HCEC 1CT (cell line): ENCODE measurements around the gene COL26A1.
A peak's percentile ranks its signal among the peaks of the same experiment; 100 is the strongest.

Experiments
- DNase-seq: peaks from one replicate; pipeline ENCODE4 v3.0.0-alpha.2; 2017

The COL26A1 gene

DNA sequence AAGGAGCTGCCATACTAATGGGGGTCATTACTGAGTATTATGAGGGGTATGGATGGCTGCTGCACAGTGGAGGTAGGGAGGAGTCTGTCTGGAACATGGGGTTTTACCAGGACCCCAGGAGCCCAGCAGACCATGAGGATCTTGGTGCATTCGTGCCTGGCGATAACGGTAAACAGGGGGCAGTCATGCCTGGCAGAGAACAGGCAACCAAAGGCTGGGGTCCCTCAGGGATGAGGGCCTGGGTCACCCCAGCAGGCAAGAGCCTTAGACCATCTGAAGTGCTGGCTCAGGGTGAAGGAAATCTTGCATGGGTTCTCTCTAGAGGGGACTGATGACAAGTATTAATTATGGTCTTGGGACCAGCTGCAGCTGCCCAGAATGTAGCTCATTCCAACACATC, 220.3 kb downstream of the COL26A1 start:
- DNase-seq = no peak

GRCh38 chr7:101586078-101586905, 223.6 kb downstream of the COL26A1 start:
- DNase-seq = no peak

- DNase-seq = no peak
Observed at GRCh38 chr7:101586906-101587677, 224.4 kb downstream of the COL26A1 start.

DNA sequence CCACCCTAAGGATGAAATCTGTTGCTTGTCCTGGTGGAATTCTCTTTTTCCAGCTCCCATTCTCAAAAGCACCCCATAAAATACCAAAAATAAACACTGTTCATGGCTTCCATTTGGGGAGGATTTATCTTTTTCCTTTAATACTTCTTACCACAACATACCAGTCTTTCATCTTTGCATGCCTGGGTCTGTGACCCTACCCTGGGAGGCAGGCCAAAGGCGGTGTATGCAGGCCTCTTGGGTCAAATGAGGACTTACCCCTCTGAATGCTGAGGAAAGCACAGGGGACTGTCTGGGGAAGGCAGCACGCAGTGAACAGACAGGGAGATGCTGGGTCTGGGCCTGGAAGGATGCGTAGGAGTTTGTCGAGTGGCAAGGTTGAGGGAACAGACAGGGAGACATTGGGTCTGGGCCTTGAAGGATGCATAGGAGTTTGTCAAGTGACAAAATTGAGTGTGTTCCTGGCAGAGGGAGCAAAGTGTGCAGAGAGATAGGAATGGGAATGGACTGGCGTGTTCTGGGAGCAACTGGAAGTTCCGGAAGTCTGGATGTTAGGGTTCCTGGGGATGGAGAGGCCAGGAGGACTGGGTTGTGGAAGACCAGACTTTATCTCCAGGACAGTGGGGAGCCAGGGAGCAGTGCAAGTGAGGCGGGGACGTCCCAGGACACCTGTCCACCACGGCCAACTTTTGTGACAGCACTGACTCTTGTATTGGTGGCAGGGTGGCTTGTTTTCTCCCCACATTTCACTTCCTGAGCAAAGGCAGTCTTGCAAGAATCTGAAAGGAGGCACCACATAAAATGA, 225.7 kb downstream of the COL26A1 start:
- no peak for DNase-seq

DNA sequence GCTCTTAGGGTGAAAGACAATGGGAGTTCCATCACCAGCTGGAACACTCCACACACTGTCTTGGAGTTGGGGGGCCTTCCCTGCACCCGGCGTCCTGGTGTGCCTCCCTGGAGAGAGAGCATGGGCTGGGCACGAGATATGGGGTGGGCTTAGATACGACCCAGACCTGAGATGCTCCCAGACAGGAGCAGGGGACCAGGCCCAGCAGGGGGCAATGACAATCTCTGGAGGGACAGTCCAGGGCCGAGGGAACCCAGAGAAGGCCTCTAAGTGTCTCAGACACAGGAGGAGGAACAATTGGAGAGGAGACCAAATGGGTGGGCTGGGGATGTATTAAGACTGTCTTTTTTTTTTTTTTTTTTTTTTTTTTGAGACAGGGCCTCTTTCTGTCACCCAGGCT, 226.4 kb downstream of the COL26A1 start:
- no peak for DNase-seq

- DNase-seq = no peak
Observed at GRCh38 chr7:101589976-101590662, 227.4 kb downstream of the COL26A1 start.

DNA sequence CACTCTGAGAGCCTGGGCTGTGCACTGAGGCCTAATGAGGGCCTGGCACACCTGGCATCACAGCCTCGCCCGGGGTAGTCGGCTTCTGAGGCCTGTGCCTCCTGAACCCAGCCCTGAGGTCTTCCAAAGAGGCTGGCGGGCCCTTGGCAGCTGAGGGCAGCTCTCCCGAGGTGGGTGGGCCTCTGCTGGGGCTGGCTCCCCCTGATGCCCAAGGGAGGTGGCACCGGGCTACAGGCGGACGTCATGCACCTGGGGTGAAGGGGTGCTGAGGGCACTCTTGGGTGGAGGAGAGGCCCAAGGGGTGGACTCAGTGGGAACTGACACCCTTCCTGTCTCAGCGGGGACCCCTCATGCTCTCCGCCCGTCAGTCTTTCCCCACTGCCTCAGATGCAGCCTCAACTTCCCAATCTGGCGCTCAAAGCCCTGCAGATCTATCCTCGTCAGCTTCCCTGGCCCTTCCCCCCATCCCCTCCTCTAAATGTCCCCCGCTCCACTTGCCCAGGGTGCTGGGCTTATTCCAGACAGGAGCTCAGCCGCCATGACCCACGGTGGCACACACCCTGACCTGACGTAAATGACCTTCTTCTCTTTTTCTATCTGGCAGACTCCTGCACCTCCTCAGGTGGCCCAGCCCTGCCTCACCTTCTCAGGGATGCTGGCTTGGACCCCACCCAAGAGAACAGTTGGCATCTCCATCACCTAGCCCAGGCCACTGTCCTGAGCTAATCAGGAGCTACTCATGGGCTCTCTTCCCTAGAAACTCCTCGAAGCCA, 228.2 kb downstream of the COL26A1 start:
- DNase-seq = no peak

- DNase-seq = no peak
Observed at GRCh38 chr7:101591504-101591903, 228.8 kb downstream of the COL26A1 start.

GRCh38 chr7:101593556-101593955, 230.9 kb downstream of the COL26A1 start:
- DNase-seq = no peak

DNA sequence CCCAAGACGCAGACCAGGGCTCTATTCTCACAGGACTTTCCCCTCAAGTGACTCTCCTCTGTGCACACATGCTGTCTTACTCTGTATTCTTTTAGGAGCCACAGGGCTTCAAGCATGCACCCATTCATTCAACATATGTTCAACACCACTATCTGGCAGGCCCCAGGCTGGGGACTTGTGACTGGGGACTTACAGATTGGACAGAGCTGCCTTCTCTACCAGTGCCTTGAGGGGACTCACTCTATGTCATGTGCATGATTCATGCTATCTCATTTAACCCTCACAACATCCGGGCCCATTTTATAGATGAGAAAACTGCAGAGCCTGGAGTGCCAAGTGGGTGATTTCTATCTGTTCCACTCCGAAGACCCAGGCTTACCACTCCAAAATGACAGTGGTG, 232.1 kb downstream of the COL26A1 start:
- DNase-seq = no peak

DNA sequence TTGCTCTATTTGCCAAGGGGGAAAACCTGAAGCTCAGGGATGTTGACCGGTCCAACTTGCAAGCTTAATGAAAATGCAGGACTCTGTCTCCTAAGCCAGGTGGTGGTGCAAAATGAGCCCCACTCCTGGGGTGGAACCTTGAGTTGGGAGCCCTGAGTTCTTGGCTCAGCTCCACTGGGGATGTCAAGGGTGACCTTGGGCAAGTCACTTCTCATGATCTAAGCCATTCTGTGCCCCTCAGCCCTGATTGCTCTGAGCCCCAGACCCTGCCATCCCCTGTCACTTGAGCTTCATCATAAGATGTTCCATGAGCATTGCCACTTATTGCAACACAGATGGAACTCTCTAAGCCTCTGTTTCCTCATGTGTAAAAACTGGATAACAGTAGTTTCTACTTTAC, 232.6 kb downstream of the COL26A1 start:
- DNase-seq = no peak

GRCh38 chr7:101595766-101596537, 233.3 kb downstream of the COL26A1 start:
- DNase-seq = no peak

- DNase-seq = no peak
Observed at GRCh38 chr7:101596898-101597297, 234.2 kb downstream of the COL26A1 start.

- DNase-seq = no peak
Observed at GRCh38 chr7:101597941-101598340, 235.3 kb downstream of the COL26A1 start.

DNA sequence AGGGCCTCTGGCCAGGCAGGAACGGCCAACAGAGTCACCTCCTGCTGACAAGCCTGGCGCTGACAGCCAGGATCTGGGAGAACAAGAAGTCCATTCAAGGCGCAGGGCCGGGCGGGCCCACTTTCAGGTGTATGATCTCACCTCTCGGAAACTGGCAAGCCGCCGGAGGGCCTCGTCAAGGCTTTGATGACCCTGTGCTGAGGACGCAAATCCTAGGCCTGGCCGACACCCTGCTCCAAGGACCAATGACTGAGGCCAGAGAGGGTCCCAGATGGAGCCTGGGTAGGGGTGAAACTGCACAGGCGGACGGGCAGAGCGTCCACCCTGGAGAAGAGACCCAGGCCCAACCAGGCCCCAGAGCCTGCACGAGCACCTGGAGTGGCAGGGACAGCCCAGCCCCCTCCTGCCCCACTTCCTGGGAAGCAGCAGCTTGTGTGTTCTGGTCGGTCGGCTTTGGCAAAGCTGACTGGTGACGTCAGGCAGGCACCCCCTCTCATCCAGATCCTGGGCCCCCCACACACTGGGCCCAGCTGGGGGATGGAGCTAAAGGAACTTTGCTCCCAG, 235.8 kb downstream of the COL26A1 start:
- DNase-seq = no peak

- DNase-seq = no peak
Observed at GRCh38 chr7:101598986-101599771, 236.5 kb downstream of the COL26A1 start.

DNA sequence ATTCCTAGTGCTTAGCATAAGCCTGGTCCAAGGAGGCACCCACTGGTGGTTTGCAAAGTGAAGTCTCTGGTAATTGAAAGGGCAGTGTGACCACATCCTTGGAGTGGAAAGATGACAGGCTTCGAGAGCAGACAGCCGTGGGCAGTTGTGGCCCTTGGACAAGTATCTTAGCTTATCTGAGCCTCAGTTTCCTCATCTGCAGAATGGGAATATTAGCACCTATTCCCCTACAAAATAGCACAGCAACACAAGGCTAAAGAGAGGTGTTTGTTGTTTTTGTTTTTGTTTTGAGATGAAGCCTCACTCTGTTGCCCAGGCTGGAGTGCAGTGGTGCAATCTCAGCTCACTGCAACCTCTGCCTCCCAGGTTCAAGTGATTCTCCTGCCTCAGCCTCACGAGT, 237.1 kb downstream of the COL26A1 start:
- no peak for DNase-seq

DNA sequence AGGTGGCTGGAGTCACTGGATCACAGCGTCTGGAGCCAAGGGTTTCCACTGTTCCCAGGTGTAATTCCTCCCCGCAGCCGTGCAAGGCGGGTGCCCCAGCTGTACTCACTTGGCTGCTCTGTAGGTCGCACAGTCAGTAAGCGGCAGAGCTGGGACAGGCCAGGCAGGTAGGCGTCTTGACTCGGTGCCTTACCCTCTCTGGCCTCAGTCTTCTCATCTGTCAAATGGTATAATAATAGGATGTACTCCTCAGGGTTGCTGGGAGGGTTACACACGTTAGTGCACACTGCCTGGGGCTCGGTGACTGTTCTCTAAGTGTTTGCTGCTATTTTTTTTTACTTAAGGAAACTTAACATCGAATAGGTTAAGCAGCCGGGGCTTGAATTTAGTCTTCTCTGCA, 239.4 kb downstream of the COL26A1 start:
- DNase-seq = no peak

DNA sequence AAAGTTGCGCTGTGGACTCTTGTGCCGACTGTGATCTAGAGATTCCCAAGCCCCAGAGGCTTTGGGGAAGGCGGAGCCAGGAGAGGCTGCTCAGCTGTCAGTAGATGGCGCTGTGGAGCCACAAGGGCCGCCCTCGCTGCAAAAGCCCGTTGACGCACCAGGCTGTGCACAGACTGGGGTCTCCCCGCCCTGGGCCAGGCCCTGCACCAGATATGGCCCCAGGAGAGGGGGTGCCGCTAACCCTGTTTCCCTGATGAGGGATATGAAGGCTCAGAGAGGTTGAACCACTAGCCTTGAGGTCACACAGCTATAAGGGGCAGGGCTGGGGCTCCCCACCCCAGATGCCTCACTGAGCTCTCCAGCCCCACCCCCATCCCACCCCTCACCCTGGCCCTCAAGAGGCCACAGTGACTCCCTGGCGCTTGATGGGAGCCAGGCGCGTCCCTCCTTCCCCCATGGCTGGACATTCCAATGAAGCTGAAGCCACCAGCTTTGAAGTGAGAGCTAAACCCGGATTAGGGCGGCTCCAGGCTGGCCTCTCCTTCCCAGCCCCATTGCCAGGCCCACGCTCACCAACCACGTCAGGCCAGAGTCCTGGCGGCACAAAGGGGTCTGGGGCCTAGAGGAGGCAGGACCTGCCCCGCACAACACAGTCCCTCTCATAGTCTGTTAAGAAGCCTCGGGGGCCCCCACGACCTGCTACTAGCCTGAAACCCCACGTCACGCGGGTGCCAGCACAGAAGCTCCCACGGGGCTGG, 240.0 kb downstream of the COL26A1 start:
- DNase-seq = peak; percentile 55
